GM21619 (cell line): Measurements from ENCODE around the gene MEPCE.
A peak's percentile ranks its signal among the peaks of the same experiment; 100 is the strongest.

Experiments used
- ATAC-seq: cut with Tn5 transposase; IDR thresholded peaks from one replicate; pipeline ENCODE4 v1.9.1; 2021; ENCODE audit not compliant: unreplicated experiment

The MEPCE gene

DNA sequence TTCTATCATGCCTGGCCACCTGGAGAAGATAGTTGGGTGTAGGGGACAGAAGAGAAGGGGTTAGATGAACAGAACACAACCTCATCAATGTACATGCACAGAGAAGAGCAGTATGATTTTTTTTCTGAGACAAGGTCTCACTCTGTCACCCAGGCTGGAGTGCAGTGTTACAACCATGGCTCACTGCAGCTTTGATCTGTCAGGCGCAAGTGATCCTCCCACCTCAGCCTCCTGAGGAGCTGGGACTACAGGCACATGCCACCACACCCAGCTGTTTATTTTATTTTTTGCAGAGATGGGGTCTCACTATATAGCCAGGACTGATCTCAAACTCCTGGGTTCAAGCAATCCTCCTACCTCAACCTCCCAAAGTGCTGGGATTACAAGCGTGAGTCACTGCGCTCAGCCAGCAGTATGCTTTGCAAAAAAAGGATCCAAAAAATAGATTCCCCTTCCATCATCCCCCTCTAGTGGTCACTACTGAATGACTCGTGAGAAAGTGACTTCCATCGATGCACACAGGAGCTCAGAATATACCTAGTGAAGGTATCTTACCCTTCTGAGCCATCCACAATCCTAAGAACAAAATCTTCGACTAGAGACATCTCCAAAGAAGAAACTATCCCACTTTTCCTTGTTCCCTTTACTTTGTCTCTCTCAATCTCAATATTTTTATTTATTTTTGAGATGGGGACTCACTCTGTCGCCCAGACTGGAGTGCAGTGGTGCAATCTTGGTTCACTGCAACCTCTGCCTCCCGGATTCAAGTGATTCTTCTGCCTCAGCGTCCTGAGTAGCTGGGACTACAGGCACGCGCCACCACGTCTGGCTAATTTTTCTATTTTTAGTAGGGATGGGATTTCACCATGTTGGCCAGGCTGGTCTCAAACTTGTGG lies 22.1 kb upstream of the MEPCE start:
- ATAC-seq = no peak

DNA sequence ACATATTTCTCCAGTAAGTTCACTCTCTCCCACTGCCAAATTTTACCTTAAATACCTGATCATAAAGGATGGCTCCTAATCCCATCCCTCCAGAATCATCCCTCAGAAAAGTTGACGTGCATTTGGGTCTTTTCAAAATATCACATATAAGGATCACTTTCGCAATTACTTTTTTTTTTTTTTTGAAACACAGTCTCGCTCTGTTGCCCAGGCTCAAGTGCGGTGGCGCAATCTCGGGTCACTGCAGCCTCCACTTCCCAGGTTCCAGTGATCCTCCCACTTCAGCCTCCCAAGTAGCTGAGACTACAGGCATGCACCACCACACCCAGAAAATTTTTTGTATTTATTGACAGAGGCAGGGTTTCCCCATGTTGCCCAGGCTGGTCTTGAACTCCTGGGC lies 18.5 kb upstream of the MEPCE start:
- ATAC-seq = no peak

DNA sequence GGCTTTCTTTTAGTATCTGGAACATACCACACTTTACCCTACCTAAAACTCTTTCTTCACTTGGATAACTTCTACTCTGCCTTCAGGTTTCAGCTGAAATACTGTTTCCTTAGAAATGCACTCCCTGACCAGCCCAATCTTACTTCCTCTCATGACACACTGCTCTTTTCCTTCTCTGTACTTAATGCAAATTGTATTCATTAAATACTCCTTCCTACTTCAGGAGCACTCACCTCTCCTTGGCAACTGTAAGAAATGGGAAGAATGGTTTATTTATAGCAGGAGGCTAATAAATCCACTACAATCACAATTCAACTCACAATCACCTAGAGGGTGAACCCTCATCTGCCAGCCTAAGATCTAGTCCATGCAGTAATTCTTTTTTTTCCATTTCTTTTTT lies 16.3 kb upstream of the MEPCE start:
- ATAC-seq = no peak

DNA sequence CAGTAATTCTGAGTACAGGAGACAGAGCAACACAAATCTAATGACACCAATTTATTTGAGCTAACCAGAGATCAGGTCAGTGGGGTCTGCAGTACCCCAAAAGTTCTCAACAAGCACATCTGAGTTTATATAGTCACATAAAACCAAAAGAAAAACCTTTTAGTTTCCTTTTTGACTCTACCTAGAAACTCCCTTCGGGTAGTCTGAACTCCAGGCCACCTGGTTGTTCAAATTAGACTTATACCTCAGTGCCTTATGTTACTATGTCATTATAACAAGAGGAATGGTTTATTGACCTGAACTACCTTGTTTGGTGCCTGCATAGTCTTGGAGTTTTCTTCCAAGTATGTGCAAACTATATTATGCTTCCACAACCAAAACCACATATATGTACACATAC lies 15.7 kb upstream of the MEPCE start:
- no peak for ATAC-seq

DNA sequence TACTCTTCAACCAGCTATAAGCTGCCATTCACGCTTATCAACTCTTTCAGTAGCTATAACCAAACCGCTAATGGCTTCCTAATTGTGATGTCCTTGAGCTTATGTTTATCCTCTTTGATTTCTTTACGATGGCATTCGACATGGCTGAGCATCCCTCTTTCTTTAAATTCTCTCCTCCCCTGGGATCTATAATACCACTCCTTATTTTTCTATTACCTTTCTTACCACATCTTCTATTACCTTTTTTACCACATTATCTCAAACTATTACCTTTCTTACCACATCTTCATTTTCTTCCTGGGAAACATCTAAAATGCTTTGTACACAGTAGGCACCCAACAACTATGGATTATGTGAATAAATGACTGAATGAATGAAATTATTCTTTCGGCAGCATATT lies 14.2 kb upstream of the MEPCE start:
- ATAC-seq = no peak

DNA sequence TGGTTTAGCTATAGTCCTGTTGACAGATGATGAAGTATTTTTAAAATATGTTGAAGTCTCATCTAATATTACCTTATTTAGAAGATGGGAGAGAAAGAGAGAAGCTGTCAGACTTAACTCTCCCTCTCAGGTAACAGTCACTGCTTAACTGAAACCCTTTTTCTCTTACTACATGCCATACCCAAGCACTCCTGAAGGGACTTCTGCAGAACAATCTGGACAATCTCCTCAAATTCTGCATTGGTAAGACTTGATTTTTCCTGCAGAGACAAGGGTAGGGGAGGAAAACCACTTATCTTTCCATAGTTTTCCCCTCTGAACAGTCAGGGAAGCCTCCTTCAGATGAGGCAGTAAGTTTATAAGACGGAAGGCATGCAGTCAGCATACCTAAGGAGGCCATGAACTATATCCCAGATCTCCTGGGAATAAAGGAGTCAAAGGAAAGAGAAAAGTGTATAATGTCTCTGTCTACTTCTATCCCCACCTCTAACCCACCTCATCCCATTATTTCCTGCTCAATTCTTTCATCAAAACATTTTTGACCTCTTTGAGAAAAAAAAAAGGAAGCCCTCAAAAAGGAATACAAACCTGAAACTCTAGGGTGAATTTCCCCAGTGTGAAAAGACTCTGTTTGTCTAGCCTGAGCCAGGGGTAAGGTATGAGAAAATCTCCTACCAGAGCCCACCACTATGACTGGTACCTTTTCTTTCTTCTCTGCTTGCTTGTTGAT lies 10.5 kb upstream of the MEPCE start:
- no peak for ATAC-seq

DNA sequence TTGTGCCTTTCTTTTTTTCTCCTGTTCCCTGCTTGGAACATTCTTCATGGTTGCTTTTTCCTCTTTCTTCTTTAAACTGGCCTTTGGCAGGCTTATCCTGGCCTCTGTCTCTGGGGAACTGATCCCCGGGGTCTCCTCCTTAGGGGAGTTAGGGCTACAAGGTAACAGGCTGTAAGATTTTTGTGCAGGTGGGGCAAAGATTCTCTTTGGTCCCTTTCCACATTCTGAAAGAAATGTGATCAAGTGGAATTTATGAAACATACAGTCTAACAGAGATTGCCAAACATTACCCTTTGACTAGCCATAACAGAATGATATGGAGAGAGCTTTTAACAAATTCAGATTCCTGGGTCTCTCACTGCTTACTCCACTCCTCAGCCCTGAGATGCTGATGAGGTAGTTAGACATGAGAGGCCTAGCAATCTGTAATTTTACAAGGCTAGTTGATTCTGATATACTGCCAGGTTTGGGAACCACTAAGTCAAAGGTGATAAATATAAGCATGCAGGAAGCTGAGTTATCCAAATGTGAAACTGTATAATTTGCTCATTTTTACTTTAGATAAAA lies 9.9 kb upstream of the MEPCE start:
- ATAC-seq = no peak

DNA sequence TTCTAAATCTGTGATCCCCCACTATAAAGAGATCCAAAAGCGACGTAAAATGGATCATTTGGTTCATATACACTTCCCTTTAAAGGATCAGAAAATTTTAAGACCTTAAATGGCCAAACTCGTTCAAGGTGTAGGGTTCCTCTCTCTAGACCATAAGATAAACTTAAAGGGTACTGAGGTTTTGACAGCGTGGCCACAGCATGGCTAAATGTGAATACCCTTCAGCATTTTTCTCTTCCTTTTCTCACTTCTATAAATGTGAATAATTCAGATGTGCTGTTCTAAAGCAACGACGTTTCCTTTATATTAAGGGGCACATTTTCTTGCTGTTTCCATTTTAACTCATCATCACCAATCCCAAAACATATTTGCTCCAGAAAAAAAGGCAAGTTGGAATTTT lies 6.3 kb upstream of the MEPCE start:
- ATAC-seq = no peak

DNA sequence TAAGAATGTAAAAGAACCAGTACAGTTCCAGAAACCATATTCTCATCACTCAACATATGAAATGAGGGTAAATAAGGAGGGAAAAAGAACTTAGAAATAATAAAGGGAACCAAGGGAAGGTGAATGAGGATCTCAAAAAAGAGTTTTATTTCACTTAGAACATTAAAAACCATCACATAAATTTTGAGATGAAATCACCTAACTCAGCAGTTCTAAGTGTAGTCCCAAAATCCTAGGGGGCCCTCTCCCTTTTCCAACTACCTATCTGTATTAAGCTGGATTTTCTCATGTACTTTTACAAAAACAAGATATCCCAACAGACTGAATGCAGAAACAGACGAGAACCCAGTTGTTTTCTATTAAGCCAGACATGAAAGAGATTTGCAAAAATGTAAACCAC lies 4.3 kb upstream of the MEPCE start:
- ATAC-seq = no peak

DNA sequence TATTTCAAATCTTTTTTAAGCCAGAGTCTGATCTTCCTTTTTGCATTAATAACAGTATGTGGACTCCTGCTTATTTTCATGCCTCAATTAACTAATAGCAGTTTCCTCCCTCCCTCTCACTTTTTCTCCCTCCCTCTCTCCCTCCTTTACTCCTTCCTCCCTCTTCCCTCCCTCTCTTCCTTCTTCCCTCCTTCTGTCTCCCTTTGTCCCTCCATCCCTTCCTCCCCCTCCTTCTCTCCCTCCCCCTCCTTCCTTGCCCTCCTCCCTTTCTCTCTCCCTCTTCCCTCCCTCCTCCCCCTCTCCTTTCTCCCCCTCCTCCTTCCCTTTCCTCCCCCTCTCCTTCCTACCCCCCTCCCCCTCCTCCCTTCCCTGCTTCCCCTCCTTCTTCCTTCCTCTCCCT lies 3.1 kb upstream of the MEPCE start:
- no peak for ATAC-seq

DNA sequence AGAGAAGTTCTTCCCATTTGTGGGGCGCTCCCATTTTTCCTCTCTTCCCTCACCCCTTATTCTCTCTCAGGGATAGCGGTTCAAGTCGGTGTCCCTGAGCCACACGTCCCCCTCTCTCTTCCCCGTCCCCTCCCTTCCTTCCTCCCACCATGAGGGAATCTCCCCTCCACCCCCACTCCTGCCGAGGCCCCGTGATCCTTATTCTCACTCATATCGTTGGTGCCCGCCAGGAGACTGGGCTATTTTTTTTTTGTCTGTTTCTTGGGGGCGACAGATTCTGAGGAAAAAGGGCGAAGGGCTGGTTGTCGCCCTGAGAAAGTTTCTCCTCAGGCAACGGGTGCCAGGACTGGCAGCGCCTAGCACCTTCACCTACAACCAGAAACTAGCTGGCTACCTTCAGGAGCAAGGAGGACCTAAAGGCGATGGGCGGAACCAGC lies 1.9 kb upstream of the MEPCE start:
- no peak for ATAC-seq

DNA sequence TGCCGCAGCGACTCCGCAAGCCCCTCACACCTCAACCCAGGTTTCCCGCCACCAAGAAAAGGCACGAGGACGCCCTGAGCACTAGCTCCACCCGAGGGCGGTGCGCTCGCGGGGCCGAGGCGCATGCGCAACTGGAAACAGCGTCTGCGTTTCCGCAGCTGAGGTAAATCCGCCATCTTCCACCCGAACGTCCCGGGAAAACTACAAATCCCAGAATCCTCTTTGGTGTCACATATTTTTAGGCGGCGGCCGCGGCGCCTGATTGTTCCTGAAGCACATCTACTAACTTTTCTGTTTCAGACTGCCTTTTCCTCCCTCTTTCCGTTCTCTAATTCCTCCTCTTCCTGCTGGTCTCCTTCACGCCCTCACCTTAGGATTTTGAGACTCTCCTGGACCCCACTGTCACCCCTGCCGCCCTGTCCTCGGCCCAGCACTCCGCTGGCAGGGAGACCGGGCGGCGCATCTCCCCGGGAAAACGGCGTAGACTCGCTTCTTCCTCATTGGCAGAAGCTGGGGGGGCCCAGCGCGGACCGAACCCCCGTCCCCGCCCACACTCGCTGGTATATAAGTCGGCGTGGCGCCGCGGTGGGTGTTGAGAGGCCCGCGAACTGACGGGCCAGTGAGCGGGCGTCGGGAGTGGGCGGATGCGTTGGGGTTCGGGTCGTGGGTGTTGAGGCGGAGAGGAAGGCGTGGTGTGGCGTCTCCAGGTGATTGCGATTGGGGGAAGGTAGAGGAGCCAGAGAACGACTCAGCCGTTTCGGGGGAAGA lies 1.2 kb upstream of the MEPCE start, which contains the start of gene ZCWPW1:
ZCWPW1 (minus strand) TSS at position 505 of the 768 bp plus-strand sequence. CDS start 8,054 bp downstream, outside the sequence.
- ATAC-seq = peak; percentile 37

DNA sequence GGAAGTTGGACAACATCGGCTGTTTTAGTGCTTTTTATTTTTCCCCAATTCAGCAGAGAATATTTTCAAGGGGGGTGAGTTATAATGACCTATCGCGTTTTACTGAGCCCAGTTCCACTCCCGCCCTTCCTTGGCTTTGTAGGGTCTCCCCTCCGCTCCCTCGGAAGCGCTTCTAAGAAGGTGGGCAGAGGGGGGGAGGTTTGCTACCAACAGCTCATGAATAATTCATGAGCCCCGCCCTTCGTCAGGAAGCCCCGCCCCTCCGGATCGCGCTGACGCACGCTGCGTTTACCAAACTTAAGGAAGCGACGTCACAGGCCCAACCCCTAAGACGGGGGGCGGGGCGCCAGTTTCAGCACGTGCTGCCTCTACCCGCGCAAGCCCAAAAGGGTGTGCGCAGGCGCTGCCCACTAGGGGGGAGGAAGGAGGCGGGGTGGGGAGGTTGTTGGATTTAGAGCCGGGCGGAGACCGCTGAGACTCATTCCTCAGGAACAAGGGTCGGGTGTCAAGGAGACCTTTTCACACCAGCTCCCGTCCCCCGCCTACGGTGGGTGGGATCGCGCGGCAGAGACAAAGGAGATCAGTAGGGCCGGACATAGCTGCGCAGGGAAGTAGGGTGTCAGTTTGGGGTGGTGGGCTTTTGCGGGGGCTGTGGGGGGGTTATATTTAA lies 529 bp upstream of the MEPCE start:
- ATAC-seq = peak; percentile 37

DNA sequence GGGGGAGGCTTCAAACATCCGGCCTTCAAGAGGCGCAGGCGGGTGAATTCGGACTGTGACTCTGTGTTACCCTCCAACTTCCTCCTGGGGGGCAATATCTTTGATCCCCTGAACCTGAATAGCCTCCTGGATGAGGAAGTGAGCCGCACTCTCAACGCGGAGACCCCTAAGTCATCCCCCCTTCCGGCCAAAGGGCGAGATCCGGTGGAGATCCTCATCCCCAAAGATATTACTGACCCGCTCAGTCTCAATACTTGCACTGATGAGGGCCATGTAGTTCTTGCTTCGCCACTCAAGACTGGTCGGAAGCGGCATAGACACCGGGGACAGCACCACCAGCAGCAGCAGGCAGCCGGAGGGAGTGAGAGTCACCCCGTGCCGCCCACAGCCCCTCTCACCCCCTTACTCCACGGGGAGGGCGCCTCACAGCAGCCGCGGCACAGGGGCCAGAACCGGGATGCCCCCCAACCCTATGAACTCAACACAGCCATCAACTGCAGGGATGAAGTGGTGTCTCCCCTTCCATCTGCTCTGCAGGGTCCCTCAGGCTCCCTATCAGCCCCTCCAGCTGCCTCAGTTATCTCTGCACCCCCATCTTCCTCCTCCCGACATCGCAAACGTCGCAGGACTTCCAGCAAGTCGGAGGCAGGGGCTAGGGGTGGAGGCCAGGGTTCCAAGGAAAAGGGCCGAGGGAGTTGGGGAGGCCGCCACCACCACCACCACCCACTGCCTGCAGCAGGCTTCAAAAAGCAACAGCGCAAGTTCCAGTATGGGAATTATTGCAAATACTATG lies 1.1 kb downstream of the MEPCE start:
- no peak for ATAC-seq

DNA sequence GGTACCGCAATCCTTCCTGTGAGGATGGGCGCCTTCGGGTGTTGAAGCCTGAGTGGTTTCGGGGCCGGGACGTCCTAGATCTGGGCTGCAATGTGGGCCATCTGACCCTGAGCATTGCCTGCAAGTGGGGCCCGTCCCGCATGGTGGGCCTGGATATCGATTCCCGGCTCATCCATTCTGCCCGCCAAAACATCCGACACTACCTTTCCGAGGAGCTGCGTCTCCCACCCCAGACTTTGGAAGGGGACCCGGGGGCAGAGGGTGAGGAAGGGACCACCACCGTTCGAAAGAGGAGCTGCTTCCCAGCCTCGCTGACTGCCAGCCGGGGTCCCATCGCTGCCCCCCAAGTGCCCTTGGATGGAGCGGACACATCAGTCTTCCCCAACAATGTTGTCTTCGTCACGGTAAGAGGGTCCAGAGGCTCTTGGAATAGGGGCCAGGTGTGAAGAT lies 1.7 kb downstream of the MEPCE start:
- ATAC-seq = no peak

DNA sequence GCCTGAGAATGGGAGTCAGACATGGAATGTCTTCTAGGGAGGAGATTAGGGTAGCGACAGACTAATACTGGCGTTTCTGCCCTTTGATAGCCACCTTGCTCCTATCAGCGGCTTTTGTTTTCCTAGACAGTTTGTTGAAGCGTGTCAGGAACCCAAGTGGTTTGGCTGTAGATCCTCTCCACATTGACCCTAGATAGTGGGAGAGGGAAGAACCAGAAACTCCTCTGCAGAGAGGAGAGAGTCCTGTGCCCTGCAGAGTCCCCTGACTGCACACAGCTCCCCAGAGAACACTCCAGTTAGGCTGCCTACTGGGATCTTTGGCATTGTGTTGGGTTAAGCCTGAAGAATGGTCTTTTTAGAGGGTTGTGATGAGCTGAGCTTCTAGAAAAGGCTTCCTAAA lies 2.4 kb downstream of the MEPCE start:
- ATAC-seq = no peak

DNA sequence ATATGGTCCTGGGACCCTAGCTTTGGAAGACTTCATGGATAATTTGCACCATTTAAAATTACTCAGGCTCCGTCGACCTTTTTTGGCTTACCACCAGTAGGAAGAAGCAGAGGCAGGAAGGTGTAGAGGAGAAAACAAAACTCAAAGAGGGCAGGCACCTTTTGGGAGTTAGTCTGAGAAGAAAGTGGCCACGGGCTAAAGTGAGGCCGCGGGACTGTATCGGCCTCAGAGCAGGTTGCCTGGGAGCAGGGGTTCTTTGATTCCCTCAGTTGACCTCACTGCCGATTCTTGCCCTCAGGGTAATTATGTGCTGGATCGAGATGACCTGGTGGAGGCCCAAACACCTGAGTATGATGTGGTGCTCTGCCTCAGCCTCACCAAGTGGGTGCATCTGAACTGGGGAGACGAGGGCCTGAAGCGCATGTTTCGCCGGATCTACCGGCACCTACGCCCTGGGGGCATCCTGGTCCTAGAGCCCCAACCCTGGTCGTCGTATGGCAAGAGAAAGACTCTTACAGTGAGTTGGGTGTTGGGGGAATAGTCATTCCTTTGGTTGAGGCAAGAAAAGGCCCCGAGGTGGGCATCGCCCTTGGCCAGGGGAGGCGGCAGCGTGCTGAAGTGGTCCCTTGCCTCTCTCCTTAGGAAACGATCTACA lies 3.1 kb downstream of the MEPCE start:
- ATAC-seq = no peak

DNA sequence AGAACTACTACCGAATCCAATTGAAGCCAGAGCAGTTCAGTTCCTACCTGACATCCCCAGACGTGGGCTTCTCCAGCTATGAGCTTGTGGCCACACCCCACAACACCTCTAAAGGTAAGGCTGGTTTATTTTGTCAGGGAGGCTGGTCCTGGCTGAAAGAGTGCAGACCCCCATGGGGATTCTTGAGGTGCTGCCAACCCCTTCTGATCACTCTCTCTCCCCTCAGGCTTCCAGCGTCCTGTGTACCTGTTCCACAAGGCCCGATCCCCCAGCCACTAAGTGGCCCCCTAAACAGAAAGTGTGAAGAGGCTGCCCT lies 3.6 kb downstream of the MEPCE start:
- no peak for ATAC-seq

DNA sequence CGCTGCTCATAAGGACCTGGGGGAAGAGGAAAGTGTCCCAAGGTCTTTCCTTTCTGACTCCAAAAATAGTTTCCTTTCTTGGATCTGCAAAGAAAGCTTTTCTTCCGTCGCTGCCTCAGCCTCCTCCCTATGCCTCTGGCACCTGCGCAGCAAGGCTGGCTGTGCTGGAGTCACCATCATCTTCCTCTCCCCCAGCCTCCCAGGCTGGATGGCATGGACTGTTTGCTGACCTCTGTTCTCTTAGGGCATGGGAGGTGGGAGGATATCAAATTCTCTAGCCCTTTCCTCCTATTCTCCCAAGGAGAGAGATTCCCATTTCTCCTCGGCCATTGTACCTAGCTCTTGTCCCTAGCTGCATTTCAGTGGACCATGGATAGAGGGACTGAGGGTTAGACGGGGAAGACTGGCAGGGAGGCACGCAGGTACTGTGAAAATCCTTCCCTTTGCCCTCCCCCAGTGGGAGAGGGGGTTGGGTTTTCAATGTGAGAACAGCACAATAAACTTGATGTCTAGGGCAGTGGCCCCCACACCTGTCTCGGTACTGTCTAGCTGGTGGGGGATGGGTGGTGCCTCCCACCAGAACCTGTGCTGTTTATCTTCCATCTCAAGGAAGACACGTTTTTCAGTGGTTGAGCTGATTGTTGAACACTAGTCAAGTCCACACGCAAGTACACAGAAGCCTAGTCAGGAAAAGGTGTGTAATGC lies 4.1 kb downstream of the MEPCE start:
- ATAC-seq = no peak
